Stimulated activated CD8-positive, alpha-beta memory T cell treated with anti-CD3 and anti-CD28 coated beads, Interleukin-12 subunit alpha, Interleukin-12 subunit beta, amount 100 ng/mL, for 24 hours (primary cell): ENCODE measurements around the gene COL11A1.

Source experiments
- DNase-seq: peaks from one replicate; pipeline ENCODE4 v3.0.0-alpha.2; 2020; ENCODE audit errors: extremely low read depth

Gene COL11A1

GRCh38 chr1:102901996-102902395 lies 206.3 kb downstream of the COL11A1 start:
- no peak for DNase-seq

GRCh38 chr1:102899935-102900334 lies 208.4 kb downstream of the COL11A1 start:
- no peak for DNase-seq

- no peak for DNase-seq
Measured at GRCh38 chr1:102897557-102897956, 210.8 kb downstream of the COL11A1 start.

GRCh38 chr1:102896771-102897170 lies 211.6 kb downstream of the COL11A1 start:
- no peak for DNase-seq

GRCh38 chr1:102896286-102896685 lies 212.0 kb downstream of the COL11A1 start:
- DNase-seq, result no peak

GRCh38 chr1:102891868-102892625 lies 216.3 kb downstream of the COL11A1 start:
- no peak for DNase-seq

GRCh38 chr1:102886638-102887037 lies 221.7 kb downstream of the COL11A1 start:
- no peak for DNase-seq

- DNase-seq, result no peak
Measured at GRCh38 chr1:102884238-102884637, 224.1 kb downstream of the COL11A1 start.

GRCh38 chr1:102879439-102879993 lies 228.8 kb downstream of the COL11A1 start:
- no peak for DNase-seq

GRCh38 chr1:102875756-102876155 lies 232.6 kb downstream of the COL11A1 start:
- DNase-seq, result no peak

GRCh38 chr1:102872526-102872925 lies 235.8 kb downstream of the COL11A1 start:
- no peak for DNase-seq

- no peak for DNase-seq
Measured at GRCh38 chr1:102872097-102872496, 236.2 kb downstream of the COL11A1 start.

- DNase-seq, result no peak
Measured at GRCh38 chr1:102863704-102864103, 244.6 kb downstream of the COL11A1 start.

- no peak for DNase-seq
Measured at GRCh38 chr1:102861247-102861646, 247.1 kb downstream of the COL11A1 start.

GRCh38 chr1:102858695-102859094 lies 249.6 kb downstream of the COL11A1 start:
- DNase-seq, result no peak

GRCh38 chr1:102857251-102857650 lies 251.1 kb downstream of the COL11A1 start:
- DNase-seq, result no peak

- DNase-seq, result no peak
Measured at GRCh38 chr1:102853701-102854187, 254.6 kb downstream of the COL11A1 start.

GRCh38 chr1:102853136-102853535 lies 255.2 kb downstream of the COL11A1 start:
- DNase-seq, result no peak

GRCh38 chr1:102852613-102853012 lies 255.7 kb downstream of the COL11A1 start:
- no peak for DNase-seq

GRCh38 chr1:102851616-102852015 lies 256.7 kb downstream of the COL11A1 start:
- DNase-seq, result no peak

GRCh38 chr1:102842606-102843005 lies 265.7 kb downstream of the COL11A1 start:
- DNase-seq, result no peak

GRCh38 chr1:102840741-102841140 lies 267.6 kb downstream of the COL11A1 start:
- no peak for DNase-seq

GRCh38 chr1:102838016-102838415 lies 270.3 kb downstream of the COL11A1 start:
- no peak for DNase-seq
